Subcutaneous adipose tissue (tissue), 4 donors: Measurements from ENCODE around the gene POMGNT1. TPM values are rescaled to one million over a fixed set of nuclear protein-coding genes. Genes with fewer than 3 reads are reported as not detected.

Experiments used
- CTCF ChIP-seq: fragments of 450-650 bp; IDR thresholded peaks from one replicate; pipeline ENCODE4 v1.5.1; 2016; ENCODE audit warnings: low read depth, mild to moderate bottlenecking, control low read depth, antibody characterized with exemption, moderate library complexity
- total RNA-seq, 4 donors: library from RNA; depleted of rRNA; stranded (reverse); fragments of >200 nt; gene quantifications; one replicate each; pipeline ENCODE4 v1.1.0, GENCODE V29; 2016

The POMGNT1 gene
- total RNA-seq, 4 donors from 2014 or later, result 20.4 to 37.2 (median 35.9) TPM

DNA sequence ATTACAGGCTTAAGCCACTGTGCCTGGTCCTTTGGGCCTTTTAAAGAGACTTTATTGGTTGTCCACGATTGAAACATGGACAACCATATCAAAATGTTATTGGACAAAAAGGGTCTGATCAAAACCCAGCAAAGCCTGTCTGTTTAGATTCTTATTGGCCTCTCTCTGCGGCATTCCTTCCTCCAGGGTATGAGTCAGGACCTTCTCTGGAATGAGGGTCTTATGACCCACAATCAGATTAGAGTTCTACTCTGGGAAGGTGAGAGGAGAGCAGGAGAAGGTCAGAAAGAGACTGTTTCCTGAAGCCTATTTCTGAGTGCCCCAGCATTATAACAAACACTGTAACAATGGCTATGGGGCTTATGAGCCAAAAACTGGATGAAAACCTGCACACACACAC is 12.8 kb upstream of the POMGNT1 start:
- TF ChIP-seq CTCF, result no peak

DNA sequence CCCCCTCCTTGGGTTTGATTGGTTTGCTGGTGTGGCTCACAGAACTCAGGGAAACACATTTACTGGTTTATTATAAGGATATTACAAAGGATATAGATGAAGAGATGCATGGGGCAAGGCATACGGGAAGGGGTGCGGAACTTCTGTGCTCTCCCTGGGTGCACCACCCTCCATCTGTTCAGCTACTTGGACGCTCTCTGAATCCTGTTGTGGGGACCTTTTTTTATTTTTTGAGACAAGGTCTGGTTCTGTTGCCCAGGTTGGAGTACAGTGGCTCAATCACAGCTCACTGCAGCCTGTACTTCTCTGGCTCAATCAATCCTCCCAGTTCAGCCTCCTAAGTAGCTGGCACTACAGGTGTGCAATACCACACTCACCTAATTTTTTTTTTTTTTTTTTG is 12.3 kb upstream of the POMGNT1 start:
- TF ChIP-seq CTCF, result no peak

GRCh38 chr1:46206399-46206798 is 8.2 kb upstream of the POMGNT1 start:
- TF ChIP-seq CTCF, result no peak

GRCh38 chr1:46205791-46206190 is 7.6 kb upstream of the POMGNT1 start:
- no peak for TF ChIP-seq CTCF

- TF ChIP-seq CTCF, result no peak
Measured at GRCh38 chr1:46205141-46205540, 6.9 kb upstream of the POMGNT1 start.

GRCh38 chr1:46204406-46204742 is 6.1 kb upstream of the POMGNT1 start:
- TF ChIP-seq CTCF, result no peak

DNA sequence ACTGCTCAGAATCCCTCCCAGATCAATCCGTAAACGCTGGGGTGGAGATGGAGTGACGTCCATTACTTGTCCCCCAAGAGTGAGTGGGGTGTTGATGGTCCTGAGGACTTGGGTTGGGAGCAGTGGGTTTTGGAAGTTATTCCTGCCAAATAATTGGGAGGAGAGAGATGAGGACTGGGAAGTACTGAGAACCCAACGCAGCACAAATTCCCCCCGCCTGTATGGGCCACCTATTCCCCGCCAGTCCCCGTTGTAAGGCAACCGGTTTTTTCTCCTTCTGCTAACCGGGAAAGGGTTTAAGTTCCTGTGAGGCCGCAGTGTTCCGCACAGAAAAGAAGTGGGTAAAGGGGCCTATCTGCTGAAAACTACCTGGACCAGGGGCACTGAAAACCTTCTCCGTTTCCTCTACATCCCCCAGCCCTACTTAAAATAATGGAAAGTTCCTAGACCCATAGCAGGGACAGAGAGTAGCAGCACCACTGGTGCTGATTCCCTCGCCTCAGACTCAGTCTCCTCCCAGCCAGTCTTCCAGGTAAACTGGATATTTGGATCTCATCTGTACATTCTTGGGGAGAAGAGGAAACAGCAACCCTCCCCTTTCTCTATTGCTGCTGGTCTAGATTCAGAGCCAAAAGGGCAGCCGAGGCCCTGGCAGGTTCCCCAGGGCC is 5.6 kb upstream of the POMGNT1 start:
- TF ChIP-seq CTCF, result no peak
